Measurements from ENCODE around the gene TIE1.

DNA sequence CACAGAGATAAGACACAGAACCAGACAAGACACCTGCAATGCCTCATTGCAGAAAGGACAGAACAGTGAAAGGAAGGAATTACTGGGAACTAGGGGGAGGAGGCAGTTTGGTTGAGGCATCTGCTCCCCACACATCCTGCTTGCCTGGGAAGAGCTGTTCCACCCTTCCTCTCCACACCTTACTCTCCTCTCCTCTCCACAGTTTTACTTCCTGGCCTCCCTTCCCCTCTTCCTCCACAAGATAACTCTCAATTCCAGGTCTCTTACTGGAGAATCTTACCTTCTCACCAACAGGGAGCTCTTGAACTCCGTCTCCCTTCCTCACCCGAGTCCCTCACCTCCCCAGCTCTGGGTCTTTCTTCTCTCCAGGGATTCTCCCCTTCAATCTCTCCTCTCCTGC is 64.9 kb downstream of the TIE1 start:
- TF ChIP-seq EZH2 (IDR thresholded peaks at IDR 0.05) (no peak), POLR2AphosphoS5 (IDR thresholded peaks at IDR 0.05; ENCODE audit: borderline replicate concordance, low read depth, low read length) (no peak)
